RWPE2 (cell line): ENCODE data around the gene ZNF518B.

Experiments
- ATAC-seq: fragments of 200-7000 bp; cut with Tn5 transposase; 3 replicates; pipeline ENCODE4 v1.9.1; 2021; ENCODE audit warnings: low read depth
- DNase-seq: peaks from one replicate; pipeline ENCODE4 v3.0.0-alpha.2; 2020; ENCODE audit warnings: low spot score
- H3K27ac ChIP-seq: fragments of 450-650 bp; 2 replicates; pipeline ENCODE4 v1.5.1; 2017; ENCODE audit warnings: mild to moderate bottlenecking; ENCODE audit not compliant: poor library complexity, severe bottlenecking
- H3K27me3 ChIP-seq: fragments of 250-450 bp; sonication (Bioruptor Pico); 2 replicates; pipeline ENCODE4 v1.5.1; 2021; ENCODE audit warnings: mild to moderate bottlenecking, moderate library complexity; ENCODE audit not compliant: insufficient read depth, poor library complexity, severe bottlenecking
- H3K36me3 ChIP-seq: fragments of 250-450 bp; sonication (Bioruptor Pico); 2 replicates; pipeline ENCODE4 v1.5.1; 2020; ENCODE audit warnings: low read depth, mild to moderate bottlenecking, moderate library complexity
- H3K4me1 ChIP-seq: fragments of 250-450 bp; sonication (Bioruptor Pico); 2 replicates; pipeline ENCODE4 v1.5.1; 2021; ENCODE audit warnings: mild to moderate bottlenecking, moderate library complexity; ENCODE audit not compliant: insufficient read depth, poor library complexity, severe bottlenecking
- H3K4me3 ChIP-seq: fragments of 250-450 bp; sonication (Bioruptor Pico); 2 replicates; pipeline ENCODE4 v1.5.1; 2021; ENCODE audit warnings: mild to moderate bottlenecking, moderate library complexity; ENCODE audit not compliant: severe bottlenecking
- H3K9me3 ChIP-seq: fragments of 250-450 bp; sonication (Bioruptor Pico); 2 replicates; pipeline ENCODE4 v1.5.1; 2021; ENCODE audit warnings: mild to moderate bottlenecking, moderate library complexity; ENCODE audit not compliant: severe bottlenecking
- TF ChIP-seq, protein P1 (sequence below): fragments of 450-650 bp; IDR thresholded peaks from one replicate; pipeline ENCODE4 v1.5.1; 2017; ENCODE audit warnings: mild to moderate bottlenecking, moderate library complexity; ENCODE audit not compliant: poor library complexity, severe bottlenecking

ZNF518B gene

GRCh38 chr4:10459305-10459704, 2.1 kb upstream of the ZNF518B start:
- no peak overlapping the region for H3K4me3 ChIP-seq
- no peak for ATAC-seq
- no peaks in the 10 kb centered on the region for H3K27me3 ChIP-seq
- peaks cover 5% of the 10 kb centered on the region for H3K4me1 ChIP-seq
- no peak for DNase-seq
- H3K36me3 ChIP-seq, result peaks cover 5% of the 10 kb centered on the region
- TF ChIP-seq, protein P1, sequence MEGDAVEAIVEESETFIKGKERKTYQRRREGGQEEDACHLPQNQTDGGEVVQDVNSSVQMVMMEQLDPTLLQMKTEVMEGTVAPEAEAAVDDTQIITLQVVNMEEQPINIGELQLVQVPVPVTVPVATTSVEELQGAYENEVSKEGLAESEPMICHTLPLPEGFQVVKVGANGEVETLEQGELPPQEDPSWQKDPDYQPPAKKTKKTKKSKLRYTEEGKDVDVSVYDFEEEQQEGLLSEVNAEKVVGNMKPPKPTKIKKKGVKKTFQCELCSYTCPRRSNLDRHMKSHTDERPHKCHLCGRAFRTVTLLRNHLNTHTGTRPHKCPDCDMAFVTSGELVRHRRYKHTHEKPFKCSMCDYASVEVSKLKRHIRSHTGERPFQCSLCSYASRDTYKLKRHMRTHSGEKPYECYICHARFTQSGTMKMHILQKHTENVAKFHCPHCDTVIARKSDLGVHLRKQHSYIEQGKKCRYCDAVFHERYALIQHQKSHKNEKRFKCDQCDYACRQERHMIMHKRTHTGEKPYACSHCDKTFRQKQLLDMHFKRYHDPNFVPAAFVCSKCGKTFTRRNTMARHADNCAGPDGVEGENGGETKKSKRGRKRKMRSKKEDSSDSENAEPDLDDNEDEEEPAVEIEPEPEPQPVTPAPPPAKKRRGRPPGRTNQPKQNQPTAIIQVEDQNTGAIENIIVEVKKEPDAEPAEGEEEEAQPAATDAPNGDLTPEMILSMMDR, result no peak
- H3K9me3 ChIP-seq, result no peaks in the 10 kb centered on the region
- H3K27ac ChIP-seq, result no peak overlapping the region

DNA sequence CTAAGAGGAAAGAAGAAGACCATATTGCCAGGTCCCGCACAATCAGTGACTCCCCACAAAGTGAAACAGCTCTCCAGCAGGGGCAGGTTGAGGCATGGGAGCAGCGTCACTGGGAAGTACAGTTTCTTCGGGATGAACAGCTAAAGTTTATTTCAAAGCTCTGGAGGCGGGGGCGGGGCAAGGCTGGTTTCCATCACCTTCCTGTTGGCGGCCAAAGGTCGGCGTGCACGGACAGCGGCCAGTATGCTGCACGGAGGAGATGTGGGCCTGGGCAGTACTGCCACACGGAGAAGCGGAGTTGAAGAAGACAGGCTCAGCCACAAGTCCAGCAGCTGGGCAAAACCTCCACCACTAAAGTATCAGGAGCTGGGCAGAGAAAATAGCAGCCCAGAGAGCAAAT, 951 bp upstream of the ZNF518B start:
- Histone ChIP-seq H3K9me3 (no peaks in the 10 kb centered on the region), H3K27ac (no peak overlapping the region), H3K4me1 (peaks cover 5% of the 10 kb centered on the region), H3K4me3 (no peak overlapping the region), H3K36me3 (peaks cover 16% of the 10 kb centered on the region), H3K27me3 (no peaks in the 10 kb centered on the region)
- DNase-seq (no peak), ATAC-seq (no peak)
- TF ChIP-seq, protein P1, result no peak

- Histone ChIP-seq H3K9me3 (no peaks in the 10 kb centered on the region), H3K4me1 (peaks cover 5% of the 10 kb centered on the region), H3K27ac (peak overlapping the region; percentile 44), H3K4me3 (peak overlapping the region; percentile 83), H3K27me3 (no peaks in the 10 kb centered on the region), H3K36me3 (peaks cover 29% of the 10 kb centered on the region)
- no peak for DNase-seq
- TF ChIP-seq, protein P1, result no peak
- peak; percentile 74 for ATAC-seq
These were observed 501 bp downstream of the ZNF518B start for GRCh38 chr4:10456595-10457254.

GRCh38 chr4:10456260-10456594, 999 bp downstream of the ZNF518B start:
- Histone ChIP-seq H3K4me3 (peak overlapping the region; percentile 83), H3K4me1 (peaks cover 5% of the 10 kb centered on the region), H3K27me3 (no peaks in the 10 kb centered on the region), H3K9me3 (no peaks in the 10 kb centered on the region), H3K36me3 (peaks cover 33% of the 10 kb centered on the region), H3K27ac (peak overlapping the region; percentile 44)
- ATAC-seq, result no peak
- TF ChIP-seq, protein P1, result no peak
- DNase-seq, result no peak

GRCh38 chr4:10455133-10455532, 2.1 kb downstream of the ZNF518B start:
- no peaks in the 10 kb centered on the region for H3K27me3 ChIP-seq
- no peak overlapping the region for H3K4me3 ChIP-seq
- ATAC-seq, result no peak
- peaks cover 5% of the 10 kb centered on the region for H3K4me1 ChIP-seq
- no peak for DNase-seq
- TF ChIP-seq, protein P1, result no peak
- no peaks in the 10 kb centered on the region for H3K9me3 ChIP-seq
- peaks cover 43% of the 10 kb centered on the region for H3K36me3 ChIP-seq
- no peak overlapping the region for H3K27ac ChIP-seq
